ENCODE data around the gene CCDC88C.

- TF ChIP-seq CTCF (IDR thresholded peaks at IDR 0.05 in 4 of 5, conservative IDR thresholded peaks at IDR 0.05 in 1 of 5): no peak
- TF ChIP-seq POLR2A (IDR thresholded peaks at IDR 0.05): no peak
These were observed 24.9 kb downstream of the CCDC88C start for GRCh38 chr14:91392623-91393303.
